ENCODE data around the gene SLC10A3. TPM values are rescaled to one million over a fixed set of nuclear protein-coding genes. Genes with fewer than 3 reads are reported as not detected.

Gene SLC10A3
- polyA plus RNA-seq, 1 of the 3 experiments (the other 2 are of a cell fraction): 29.7 TPM

- H3F3A ChIP-seq (replicated peaks; ENCODE audit: insufficient read depth): peaks cover 14% of the 10 kb centered on the region
- no peak overlapping the region for H2AFZ ChIP-seq (ENCODE audit: low read depth)
- POLR2A ChIA-PET: no interaction called here
- CTCF ChIA-PET: interaction anchor here (1.2 kb wide), 1 partner anchor 13 kb away, joined by 3 read pairs; no protein-coding TSS in a partner anchor
- no peaks in the 10 kb centered on the region for H3K9me3 ChIP-seq
- H3K36me3 ChIP-seq (replicated peaks in 1 of 2; ENCODE audit: control insufficient read depth in 1 of 2, insufficient read depth in 2 of 2, low read length in 1 of 2): peaks cover 0 to 6% of the 10 kb centered on the region in 2 experiments
- no peak for DNase-seq
- no peaks in the 10 kb centered on the region for H3K9me2 ChIP-seq
- 0 out of 2 replicates have a peak, but pooled peaks cover 8% of the 10 kb centered on the region for H4K20me1 ChIP-seq (ENCODE audit: insufficient read depth)
- H3K79me2 ChIP-seq (ENCODE audit: insufficient read depth): no peaks in the 10 kb centered on the region; the same call in 1 of the 2 replicates
- WGBS (ENCODE audit: low lambda C conversion rate): 48% methylated on average over 7 of the region's 7 CpGs
- H3K9ac ChIP-seq: no peak overlapping the region
- H3K4me1 ChIP-seq (ENCODE audit: control insufficient read depth in 1 of 2, insufficient read depth in 2 of 2, low read depth in 1 of 2, low read length in 1 of 2): peaks cover 0 to 6% of the 10 kb centered on the region in 2 experiments; a peak in 1 of 4 replicates
- H3K27me3 ChIP-seq (ENCODE audit: insufficient read depth): peaks cover 13% of the 10 kb centered on the region
- no peak for TF ChIP-seq EP300 (IDR thresholded peaks at IDR 0.05; ENCODE audit: borderline replicate concordance in 1 of 2, low read depth in 1 of 2, low read length in 1 of 2)
- no peak for TF ChIP-seq GATA2 (CRISPR knock-in tag; IDR thresholded peaks at IDR 0.05)
- TF ChIP-seq MXI1 (IDR thresholded peaks at IDR 0.05; ENCODE audit: low read depth, low read length): no peak
- no peak overlapping the region for H3K27ac ChIP-seq (ENCODE audit: low read depth in 2 of 2, low read length in 1 of 2)
- H3K4me2 ChIP-seq: no peak overlapping the region
- H3K4me3 ChIP-seq (ENCODE audit: low read depth in 2 of 2, low read length in 1 of 2): no peak overlapping the region
Observed at GRCh38 chrX:154473683-154474082, 16.7 kb downstream of the SLC10A3 start.

DNA sequence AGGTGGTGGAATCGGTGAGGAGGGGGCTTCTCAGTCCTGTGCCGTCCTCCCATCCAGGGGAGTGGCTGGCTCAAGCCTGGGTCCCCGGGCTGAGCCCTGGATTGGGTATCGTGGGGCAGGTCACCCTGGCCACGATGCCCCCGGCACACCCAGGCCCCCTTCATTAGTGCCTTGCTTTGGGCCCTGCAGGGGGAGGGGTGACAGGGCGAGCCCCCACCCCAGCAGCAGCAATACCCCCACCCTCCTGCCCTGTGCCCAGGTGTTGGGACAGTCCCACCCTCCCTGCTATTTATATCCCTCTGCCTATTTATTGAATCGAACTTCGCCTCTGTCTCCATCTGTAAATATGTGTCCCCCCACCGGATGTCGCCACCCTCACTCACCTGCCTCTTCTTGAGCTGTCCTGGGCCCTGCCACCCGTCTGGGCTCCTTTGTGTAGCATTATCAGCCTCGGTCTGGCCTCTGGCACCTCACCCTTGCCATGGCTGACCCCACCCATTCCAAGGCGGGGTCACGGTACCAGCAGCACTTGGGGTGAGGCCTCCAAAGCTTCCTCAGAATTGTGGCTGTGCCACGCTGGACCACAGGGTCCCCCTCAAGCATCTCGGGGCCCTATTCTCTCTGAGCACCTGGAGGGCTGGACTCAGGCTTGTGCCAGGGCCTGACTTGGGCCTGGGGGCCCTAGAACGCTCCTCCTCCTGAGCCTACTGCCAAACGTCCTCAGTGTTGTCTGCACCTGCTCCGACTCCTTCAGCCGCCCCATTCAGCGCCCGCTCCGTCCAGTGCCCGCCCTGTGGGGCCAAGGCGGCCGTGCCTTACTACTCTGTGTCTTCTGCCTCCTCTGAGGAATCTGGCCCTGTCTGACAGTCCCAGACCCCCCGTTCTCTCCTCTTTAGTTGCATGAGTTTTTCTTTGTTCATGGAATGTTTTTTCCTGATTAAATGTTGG is 17.5 kb downstream of the SLC10A3 start:
- Histone ChIP-seq H4K20me1 (ENCODE audit: insufficient read depth) (0 out of 2 replicates have a peak, but pooled peaks cover 8% of the 10 kb centered on the region), H3K27ac (ENCODE audit: low read depth in 2 of 2, low read length in 1 of 2) (no peak overlapping the region), H2AFZ (ENCODE audit: low read depth) (no peak overlapping the region), H3K27me3 (ENCODE audit: insufficient read depth) (peaks cover 13% of the 10 kb centered on the region), H3K4me1 (ENCODE audit: control insufficient read depth in 1 of 2, insufficient read depth in 2 of 2, low read depth in 1 of 2, low read length in 1 of 2) (peaks cover 0 to 4% of the 10 kb centered on the region in 2 experiments; a peak in 1 of 4 replicates), H3K9me3 (no peaks in the 10 kb centered on the region), H3F3A (replicated peaks; ENCODE audit: insufficient read depth) (peaks cover 14% of the 10 kb centered on the region), H3K4me3 (ENCODE audit: low read depth in 2 of 2, low read length in 1 of 2) (no peak overlapping the region), H3K9ac (no peak overlapping the region), H3K79me2 (ENCODE audit: insufficient read depth) (no peaks in the 10 kb centered on the region; the same call in 1 of the 2 replicates), H3K4me2 (no peak overlapping the region), H3K9me2 (no peaks in the 10 kb centered on the region), H3K36me3 (replicated peaks in 1 of 2; ENCODE audit: control insufficient read depth in 1 of 2, insufficient read depth in 2 of 2, low read length in 1 of 2) (peaks cover 0 to 6% of the 10 kb centered on the region in 2 experiments)
- CTCF ChIA-PET: interaction anchor here (1.2 kb wide), 1 partner anchor 13 kb away, joined by 3 read pairs; no protein-coding TSS in a partner anchor
- WGBS (ENCODE audit: low lambda C conversion rate): 67% methylated on average over 21 of the region's 28 CpGs
- TF ChIP-seq SMC3 (IDR thresholded peaks at IDR 0.05; ENCODE audit: low read depth, low read length): no peak
- no peak for TF ChIP-seq MXI1 (IDR thresholded peaks at IDR 0.05; ENCODE audit: low read depth, low read length)
- no peak for TF ChIP-seq YY1 (IDR thresholded peaks at IDR 0.05; ENCODE audit: low read depth)
- TF ChIP-seq RXRA (IDR thresholded peaks at IDR 0.05; ENCODE audit: borderline replicate concordance, low read depth): no peak
- TF ChIP-seq NRF1 (IDR thresholded peaks at IDR 0.05; ENCODE audit: low read depth, low read length): no peak
- no peak for TF ChIP-seq GATA2 (CRISPR knock-in tag; IDR thresholded peaks at IDR 0.05)
- no peak for TF ChIP-seq TAF1 (IDR thresholded peaks at IDR 0.05; ENCODE audit: borderline replicate concordance, low read depth, low read length)
- no peak for TF ChIP-seq TEAD4 (IDR thresholded peaks at IDR 0.05; ENCODE audit: borderline replicate concordance, insufficient read depth)
- DNase-seq: no peak
- POLR2A ChIA-PET: no interaction called here
